Breast epithelium (tissue), 4 donors: Measurements from ENCODE around the gene RFC2. TPM values are rescaled to one million over a fixed set of nuclear protein-coding genes. Genes with fewer than 3 reads are reported as not detected.
A peak's percentile ranks its signal among the peaks of the same experiment; 100 is the strongest.

Experiments
- DNase-seq, 2 donors: peaks; one replicate each; pipeline ENCODE4 v3.0.0-alpha.2; 2019; ENCODE audit warnings: low spot score in 2 of 2
- H3K27ac ChIP-seq, 2 donors: fragments of 200-600 bp; sonication (generic) in 1 of 2; one replicate each; pipeline ENCODE4 v1.5.1; 2016 to 2019; ENCODE audit warnings: mild to moderate bottlenecking in 1 of 2
- H3K27me3 ChIP-seq, 2 donors: fragments of 200-600 bp; sonication (generic) in 1 of 2; one replicate each; pipeline versions ENCODE4 v1.5.1 to v1.6.0; 2017 to 2019; ENCODE audit warnings: control low read depth in 1 of 2, mild to moderate bottlenecking in 1 of 2
- H3K36me3 ChIP-seq: fragments of 200-600 bp; one replicate; pipeline ENCODE4 v1.5.1; 2019
- H3K4me1 ChIP-seq, 2 donors: fragments of 200-600 bp; sonication (generic); one replicate each; pipeline ENCODE4 v1.5.1; 2016 to 2019; ENCODE audit warnings: control low read depth in 1 of 2
- H3K4me3 ChIP-seq, 3 donors: fragments of 200-600 bp; sonication (generic); 1 replicate in 2 of 3; 2 replicates in 1 of 3; pipeline ENCODE4 v1.5.1; 2016 to 2019; ENCODE audit warnings: mild to moderate bottlenecking in 3 of 3, moderate library complexity in 2 of 3
- H3K9me3 ChIP-seq, 2 donors: fragments of 200-600 bp; sonication (generic) in 1 of 2; one replicate each; pipeline ENCODE4 v1.5.1; 2016 to 2019; ENCODE audit warnings: control low read depth in 1 of 2
- POLR2A ChIP-seq: fragments of 450-650 bp; IDR thresholded peaks from one replicate; pipeline ENCODE4 v1.6.1; 2016; ENCODE audit warnings: antibody characterized with exemption, mild to moderate bottlenecking, moderate library complexity
- POLR2AphosphoS5 ChIP-seq, 3 donors: sonication (generic); formaldehyde crosslinking; IDR thresholded peaks; one replicate each; pipeline ENCODE4 v1.6.1; 2017; ENCODE audit warnings: antibody characterized with exemption in 3 of 3
- intact Hi-C: fragments of 100-400 bp; cut with DNase I; formaldehyde crosslinking; loops from one replicate; pipeline ENCODE4 v1.15.1; 2023; ENCODE audit warnings: low total_unique reads
- total RNA-seq, 3 donors: library from RNA; depleted of rRNA; stranded (reverse); fragments of >200 nt; gene quantifications; one replicate each; pipeline ENCODE4 v1.1.0, GENCODE V29; 2016
- TF ChIP-seq, protein P1 (sequence below), 3 donors: fragments of 450-650 bp; IDR thresholded peaks; one replicate each; pipeline ENCODE4 v1.5.1; 2016 to 2017; ENCODE audit warnings: antibody characterized with exemption in 3 of 3, mild to moderate bottlenecking in 3 of 3, moderate library complexity in 3 of 3

Gene RFC2
- total RNA-seq, 3 donors from 2014 or later = 15.4 to 25.6 (median 17.1) TPM

DNA sequence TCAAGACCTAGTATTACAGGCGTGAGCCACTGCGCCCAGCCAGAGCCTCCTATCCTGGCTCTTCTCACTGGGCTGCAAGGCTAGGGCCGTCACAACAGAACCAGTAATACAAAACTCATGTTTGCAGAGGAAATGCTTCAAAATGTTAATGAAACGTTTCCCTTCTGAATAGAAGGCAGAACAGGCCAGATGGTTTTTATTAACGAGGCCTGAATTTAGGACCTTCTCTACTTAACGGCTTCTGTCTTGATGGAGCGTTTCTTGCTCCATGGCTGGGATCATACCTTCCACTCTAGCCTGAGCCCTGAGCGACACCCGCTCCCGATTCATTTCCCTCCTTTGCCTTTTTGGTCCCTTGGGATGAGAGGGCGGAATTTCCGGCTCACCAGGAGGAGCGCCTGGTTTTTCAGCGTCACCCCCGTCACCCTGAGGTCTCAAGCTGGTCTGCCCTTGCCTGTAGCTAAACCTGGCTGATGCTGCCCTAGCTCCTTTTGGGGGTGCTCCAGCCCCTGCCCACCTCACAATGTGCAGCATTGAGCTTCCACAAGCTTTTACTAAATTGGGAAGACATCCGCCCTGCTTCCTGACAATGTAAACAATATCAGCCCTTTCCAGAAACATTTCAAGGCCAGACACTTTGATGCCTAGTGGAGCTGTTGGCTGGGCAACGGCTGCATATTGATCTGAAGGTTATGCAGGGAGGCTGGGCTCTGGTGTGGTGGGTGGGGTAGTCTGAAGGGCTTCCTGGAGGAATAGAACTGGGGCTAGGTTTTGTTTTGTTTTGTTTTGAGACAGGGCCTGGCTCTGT, 40.2 kb upstream of the RFC2 start:
- no peaks in the 10 kb centered on the region for H3K9me3 ChIP-seq
- no peaks in the 10 kb centered on the region for H3K36me3 ChIP-seq
- peak overlapping the region in 1 of 2 donors; percentile 45 for H3K27ac ChIP-seq
- intact Hi-C loops = no loop called here
- H3K4me3 ChIP-seq = no peak overlapping the region
- H3K4me1 ChIP-seq = no peaks in the 10 kb centered on the region
- no peak for DNase-seq
- no peaks in the 10 kb centered on the region for H3K27me3 ChIP-seq
- TF ChIP-seq POLR2A = no peak
- TF ChIP-seq, protein P1, sequence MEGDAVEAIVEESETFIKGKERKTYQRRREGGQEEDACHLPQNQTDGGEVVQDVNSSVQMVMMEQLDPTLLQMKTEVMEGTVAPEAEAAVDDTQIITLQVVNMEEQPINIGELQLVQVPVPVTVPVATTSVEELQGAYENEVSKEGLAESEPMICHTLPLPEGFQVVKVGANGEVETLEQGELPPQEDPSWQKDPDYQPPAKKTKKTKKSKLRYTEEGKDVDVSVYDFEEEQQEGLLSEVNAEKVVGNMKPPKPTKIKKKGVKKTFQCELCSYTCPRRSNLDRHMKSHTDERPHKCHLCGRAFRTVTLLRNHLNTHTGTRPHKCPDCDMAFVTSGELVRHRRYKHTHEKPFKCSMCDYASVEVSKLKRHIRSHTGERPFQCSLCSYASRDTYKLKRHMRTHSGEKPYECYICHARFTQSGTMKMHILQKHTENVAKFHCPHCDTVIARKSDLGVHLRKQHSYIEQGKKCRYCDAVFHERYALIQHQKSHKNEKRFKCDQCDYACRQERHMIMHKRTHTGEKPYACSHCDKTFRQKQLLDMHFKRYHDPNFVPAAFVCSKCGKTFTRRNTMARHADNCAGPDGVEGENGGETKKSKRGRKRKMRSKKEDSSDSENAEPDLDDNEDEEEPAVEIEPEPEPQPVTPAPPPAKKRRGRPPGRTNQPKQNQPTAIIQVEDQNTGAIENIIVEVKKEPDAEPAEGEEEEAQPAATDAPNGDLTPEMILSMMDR (IDR thresholded peaks at IDR 0.05) = no peak
- no peak for TF ChIP-seq POLR2AphosphoS5 (IDR thresholded peaks at IDR 0.05)

DNA sequence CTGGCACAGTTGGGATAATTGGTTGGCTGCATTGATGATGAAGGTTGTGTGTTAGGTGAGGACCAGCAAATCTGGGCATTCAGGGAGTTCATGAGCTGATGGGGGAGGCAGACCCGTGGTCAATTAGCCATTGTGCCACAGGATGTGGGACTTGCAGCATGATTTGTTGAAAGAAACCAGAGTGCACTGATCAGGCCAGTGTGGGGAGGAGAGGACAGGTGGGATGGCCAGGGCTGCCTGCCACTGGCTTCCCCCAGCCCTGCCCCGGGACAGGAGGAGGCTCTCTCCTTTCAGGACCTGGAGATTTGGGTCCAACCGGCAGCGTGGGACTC, 39.3 kb upstream of the RFC2 start:
- Histone ChIP-seq H3K36me3 (no peaks in the 10 kb centered on the region), H3K4me1 (no peaks in the 10 kb centered on the region), H3K27me3 (no peaks in the 10 kb centered on the region), H3K27ac (no peak overlapping the region), H3K4me3 (no peak overlapping the region), H3K9me3 (no peaks in the 10 kb centered on the region)
- intact Hi-C loops = no loop called here
- DNase-seq = no peak
- TF ChIP-seq, protein P1 (IDR thresholded peaks at IDR 0.05) = no peak
- no peak for TF ChIP-seq POLR2A
- TF ChIP-seq POLR2AphosphoS5 (IDR thresholded peaks at IDR 0.05) = no peak

DNA sequence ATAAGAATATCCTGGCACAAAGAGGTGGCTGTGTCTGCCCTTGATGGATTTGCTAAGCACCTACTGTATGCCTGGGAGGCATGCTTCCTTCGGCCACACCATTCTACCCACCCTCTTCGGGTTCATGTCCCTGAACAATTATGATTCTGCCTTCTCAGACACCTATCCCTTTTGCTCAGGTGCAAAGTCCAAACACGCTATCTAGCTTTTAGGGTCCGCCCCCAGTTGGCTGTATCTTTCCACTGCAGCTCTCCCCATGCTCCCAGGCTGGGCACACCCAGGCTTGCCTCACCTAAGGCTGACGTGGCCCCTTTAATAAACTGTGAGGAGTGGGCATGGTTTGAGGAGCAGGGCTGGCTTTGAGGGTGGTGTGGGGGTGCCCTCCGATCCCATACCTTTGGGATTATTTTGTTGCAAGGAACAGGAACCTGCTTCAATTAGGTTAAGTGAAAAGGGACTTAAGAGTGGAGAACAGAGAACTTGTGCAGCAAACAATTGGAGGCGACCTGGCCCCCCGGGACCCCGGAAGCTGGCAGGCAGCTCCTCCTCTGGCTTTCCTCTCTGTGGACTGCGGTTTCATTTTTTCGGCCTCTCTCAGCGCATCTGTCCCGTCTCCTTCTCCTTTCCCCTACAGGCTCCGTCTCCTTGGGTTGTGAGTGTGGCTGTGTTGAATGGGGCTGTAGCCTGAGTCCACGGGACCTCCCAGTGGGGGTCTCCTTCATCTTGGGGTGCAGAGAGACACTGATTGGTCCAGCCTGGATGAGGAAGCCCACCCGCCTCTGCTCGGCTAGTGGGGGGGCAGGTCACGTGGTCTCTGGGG, 38.8 kb upstream of the RFC2 start:
- H3K27ac ChIP-seq = no peak overlapping the region
- TF ChIP-seq POLR2A (no peak), POLR2AphosphoS5 (IDR thresholded peaks at IDR 0.05) (no peak)
- TF ChIP-seq, protein P1 (IDR thresholded peaks at IDR 0.05) = no peak
- H3K4me1 ChIP-seq = peaks cover 0 to 3% of the 10 kb centered on the region in 2 donors
- H3K9me3 ChIP-seq = no peaks in the 10 kb centered on the region
- intact Hi-C loops = no loop called here
- no peaks in the 10 kb centered on the region for H3K27me3 ChIP-seq
- H3K4me3 ChIP-seq = no peak overlapping the region
- H3K36me3 ChIP-seq = no peaks in the 10 kb centered on the region
- DNase-seq = no peak

DNA sequence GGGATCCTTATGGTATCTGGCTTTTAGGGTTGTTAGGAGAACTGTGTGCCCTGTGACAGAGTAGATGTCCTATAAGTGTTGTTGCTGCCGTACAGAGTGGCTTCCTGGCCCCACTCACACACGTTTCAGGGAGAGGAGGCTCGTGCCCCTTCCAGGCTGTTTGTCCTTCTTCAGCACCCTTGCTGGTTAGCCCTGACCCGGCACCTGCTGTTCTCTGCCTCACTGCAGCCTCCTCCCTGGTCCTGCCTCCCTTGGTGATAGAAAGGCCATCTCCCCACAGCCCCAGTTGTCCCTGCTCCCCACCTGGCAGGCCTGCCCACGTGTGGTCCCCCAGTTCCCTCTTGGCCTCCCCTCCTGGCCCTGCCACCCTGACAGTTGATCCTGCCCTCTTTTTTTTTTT, 37.3 kb upstream of the RFC2 start:
- Histone ChIP-seq H3K4me1 (peaks cover 0 to 3% of the 10 kb centered on the region in 2 donors), H3K36me3 (no peaks in the 10 kb centered on the region), H3K27me3 (no peaks in the 10 kb centered on the region), H3K27ac (no peak overlapping the region), H3K9me3 (no peaks in the 10 kb centered on the region), H3K4me3 (no peak overlapping the region)
- intact Hi-C loops = no loop called here
- DNase-seq = no peak
- TF ChIP-seq POLR2A (no peak), POLR2AphosphoS5 (IDR thresholded peaks at IDR 0.05) (no peak)
- TF ChIP-seq, protein P1 (IDR thresholded peaks at IDR 0.05) = no peak

DNA sequence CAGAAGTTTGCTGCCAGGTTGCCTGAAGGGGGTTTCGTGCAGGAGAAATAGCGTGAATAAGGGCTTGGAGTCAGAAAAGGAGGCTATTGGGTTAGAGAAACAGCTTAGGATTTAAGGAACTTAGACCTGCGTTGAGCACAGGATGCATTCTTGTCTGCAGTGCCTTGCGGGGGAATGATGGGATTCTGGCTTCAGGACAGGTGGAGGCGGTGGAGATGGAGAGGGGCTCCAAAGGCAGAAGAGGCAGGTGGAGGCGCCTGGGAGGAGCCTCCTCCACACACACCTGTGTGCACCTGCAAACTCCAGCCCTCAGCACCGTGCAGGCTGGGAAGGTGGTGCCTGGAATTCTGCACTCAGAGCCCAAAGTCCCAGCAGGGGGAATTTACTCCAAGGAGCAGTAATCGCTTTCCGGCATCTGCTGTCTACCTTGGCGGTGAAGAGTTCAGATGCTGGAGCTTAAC, 36.8 kb upstream of the RFC2 start:
- peak overlapping the region in 2 of 3 donors; percentile 89 to 97 for H3K4me3 ChIP-seq
- intact Hi-C loops = no loop called here
- H3K27ac ChIP-seq = no peak overlapping the region

More for the DNA sequence above, 36.8 kb upstream of the RFC2 start:
- DNase-seq = no peak
- Histone ChIP-seq H3K27me3 (no peaks in the 10 kb centered on the region), H3K36me3 (no peaks in the 10 kb centered on the region), H3K9me3 (no peaks in the 10 kb centered on the region), H3K4me1 (peaks cover 0 to 3% of the 10 kb centered on the region in 2 donors)
- TF ChIP-seq, protein P1 (IDR thresholded peaks at IDR 0.05) = no peak
- no peak for TF ChIP-seq POLR2AphosphoS5 (IDR thresholded peaks at IDR 0.05)
- no peak for TF ChIP-seq POLR2A
